DOHH2 (cell line): ENCODE results near the gene RASSF7.
A peak's percentile ranks its signal among the peaks of the same experiment; 100 is the strongest.

Experiments used
- CTCF ChIP-seq: fragments of 200-600 bp; sonication (generic); IDR thresholded peaks from one replicate; pipeline ENCODE4 v1.5.1; 2014; ENCODE audit warnings: antibody characterized with exemption, mild to moderate bottlenecking, low read depth, low read length; ENCODE audit not compliant: poor library complexity, severe bottlenecking
- EZH2phosphoT487 ChIP-seq: fragments of 200-600 bp; sonication (generic); IDR thresholded peaks from 2 replicates; pipeline ENCODE4 v1.6.1; 2017; ENCODE audit warnings: borderline replicate concordance, mild to moderate bottlenecking, antibody characterized with exemption, low read length, moderate library complexity, mixed read lengths

DNA sequence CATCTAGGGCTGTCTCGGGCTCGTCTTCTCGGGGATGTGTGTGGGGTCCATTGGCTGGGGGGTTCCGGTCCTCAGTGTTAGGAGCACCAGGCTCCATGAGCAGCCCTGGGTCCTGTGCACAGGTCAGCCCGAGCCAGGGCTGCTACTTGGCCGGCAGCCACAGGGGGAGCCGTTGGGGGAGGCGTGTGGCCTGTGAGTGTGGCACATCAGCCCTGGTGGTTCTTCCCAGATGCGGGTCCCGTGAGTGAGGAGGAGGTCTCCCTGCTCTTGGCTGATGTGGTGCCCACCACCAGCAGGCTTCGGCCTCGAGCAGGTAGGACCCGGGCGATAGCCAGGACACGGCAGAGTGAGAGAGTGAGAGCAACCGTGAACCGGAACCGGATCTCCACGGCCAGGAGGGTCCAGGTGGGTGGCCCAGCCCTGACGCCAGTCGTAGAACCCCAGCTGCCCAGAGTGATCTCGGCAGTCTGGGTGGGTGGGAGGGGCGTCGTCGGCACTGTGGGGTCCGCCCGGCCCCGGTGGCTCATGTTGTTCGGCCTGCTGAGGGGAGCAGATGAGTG lies 36.5 kb downstream of the RASSF7 start:
- TF ChIP-seq CTCF (peak; percentile 19), EZH2phosphoT487 (no peak)
